Neural progenitor cell (in vitro differentiated cells): ENCODE results near the gene MROH8.

ENCODE experiments used
- EZH2 ChIP-seq: fragments of 200-600 bp; sonication (generic); IDR thresholded peaks from 2 replicates; pipeline ENCODE4 v1.6.1; 2017; ENCODE audit warnings: antibody characterized with exemption, mild to moderate bottlenecking, moderate library complexity
- EZH2phosphoT487 ChIP-seq: fragments of 200-600 bp; sonication (generic); IDR thresholded peaks from 2 replicates; pipeline ENCODE4 v1.6.1; 2017; ENCODE audit warnings: antibody characterized with exemption
- TF ChIP-seq, protein P1 (sequence below): fragments of 200-600 bp; sonication (generic); IDR thresholded peaks from 2 replicates; pipeline ENCODE4 v1.5.1; 2017; ENCODE audit warnings: antibody characterized with exemption, mild to moderate bottlenecking

DNA sequence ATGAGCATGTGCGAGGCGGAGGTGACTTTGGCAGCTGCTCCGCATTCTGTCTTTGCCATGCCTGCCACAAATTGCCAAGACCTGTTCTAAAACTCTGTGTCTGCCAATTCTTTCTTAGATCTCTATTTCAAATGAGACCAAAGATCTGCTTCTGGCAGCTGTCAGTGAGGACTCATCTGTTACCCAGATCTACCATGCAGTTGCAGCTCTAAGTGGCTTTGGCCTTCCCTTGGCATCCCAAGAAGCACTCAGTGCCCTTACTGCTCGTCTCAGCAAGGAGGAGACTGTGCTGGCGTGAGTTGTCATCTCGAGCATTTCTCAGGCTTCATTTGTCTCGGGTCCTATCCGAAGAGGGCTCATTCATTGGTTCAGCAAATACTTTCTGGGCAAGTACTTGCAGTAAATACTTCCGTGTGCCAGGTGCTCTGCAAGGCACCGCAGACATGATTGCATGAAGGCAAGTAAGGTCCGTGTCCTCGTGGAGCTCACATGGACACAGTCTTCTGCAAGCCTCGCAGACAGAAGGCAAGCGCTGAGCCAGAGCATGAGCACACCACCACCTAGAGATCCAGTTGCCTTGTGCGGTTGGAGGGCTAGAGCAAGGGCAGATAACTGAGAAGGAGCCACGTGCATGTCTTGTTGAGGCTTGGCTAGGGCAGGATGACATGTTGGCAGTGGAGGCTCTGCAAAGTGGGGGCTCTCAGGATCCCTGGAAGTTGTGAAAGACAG, 19.7 kb upstream of the MROH8 start:
- TF ChIP-seq, protein P1, sequence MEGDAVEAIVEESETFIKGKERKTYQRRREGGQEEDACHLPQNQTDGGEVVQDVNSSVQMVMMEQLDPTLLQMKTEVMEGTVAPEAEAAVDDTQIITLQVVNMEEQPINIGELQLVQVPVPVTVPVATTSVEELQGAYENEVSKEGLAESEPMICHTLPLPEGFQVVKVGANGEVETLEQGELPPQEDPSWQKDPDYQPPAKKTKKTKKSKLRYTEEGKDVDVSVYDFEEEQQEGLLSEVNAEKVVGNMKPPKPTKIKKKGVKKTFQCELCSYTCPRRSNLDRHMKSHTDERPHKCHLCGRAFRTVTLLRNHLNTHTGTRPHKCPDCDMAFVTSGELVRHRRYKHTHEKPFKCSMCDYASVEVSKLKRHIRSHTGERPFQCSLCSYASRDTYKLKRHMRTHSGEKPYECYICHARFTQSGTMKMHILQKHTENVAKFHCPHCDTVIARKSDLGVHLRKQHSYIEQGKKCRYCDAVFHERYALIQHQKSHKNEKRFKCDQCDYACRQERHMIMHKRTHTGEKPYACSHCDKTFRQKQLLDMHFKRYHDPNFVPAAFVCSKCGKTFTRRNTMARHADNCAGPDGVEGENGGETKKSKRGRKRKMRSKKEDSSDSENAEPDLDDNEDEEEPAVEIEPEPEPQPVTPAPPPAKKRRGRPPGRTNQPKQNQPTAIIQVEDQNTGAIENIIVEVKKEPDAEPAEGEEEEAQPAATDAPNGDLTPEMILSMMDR: no peak
- no peak for TF ChIP-seq EZH2
- TF ChIP-seq EZH2phosphoT487: no peak
